HUES48 (cell line): ENCODE measurements around the gene MEX3D.

Experiments
- H3K27ac ChIP-seq: one replicate; pipeline ENCODE4 v1.7.0; 2013; ENCODE audit warnings: low read depth, low read length, inconsistent platforms
- H3K27me3 ChIP-seq: 2 replicates; pipeline ENCODE4 v1.6.1; 2013; ENCODE audit warnings: mild to moderate bottlenecking, low read length; ENCODE audit not compliant: control insufficient read depth, insufficient read depth
- H3K36me3 ChIP-seq: 2 replicates; pipeline ENCODE4 v1.6.1; 2013; ENCODE audit warnings: low read length; ENCODE audit not compliant: control insufficient read depth, insufficient read depth
- H3K4me1 ChIP-seq: 2 replicates; pipeline ENCODE4 v1.6.1; 2013; ENCODE audit warnings: mild to moderate bottlenecking, low read length; ENCODE audit not compliant: control insufficient read depth, insufficient read depth
- H3K4me3 ChIP-seq: 2 replicates; pipeline ENCODE4 v1.5.1; 2013; ENCODE audit warnings: mild to moderate bottlenecking, low read depth, low read length
- H3K9ac ChIP-seq: 2 replicates; pipeline ENCODE4 v1.6.1; 2013; ENCODE audit warnings: mild to moderate bottlenecking, low read depth, low read length, moderate library complexity
- H3K9me3 ChIP-seq: 2 replicates; pipeline ENCODE4 v1.6.1; 2013; ENCODE audit warnings: low read length; ENCODE audit not compliant: control insufficient read depth, insufficient read depth

The MEX3D gene

DNA sequence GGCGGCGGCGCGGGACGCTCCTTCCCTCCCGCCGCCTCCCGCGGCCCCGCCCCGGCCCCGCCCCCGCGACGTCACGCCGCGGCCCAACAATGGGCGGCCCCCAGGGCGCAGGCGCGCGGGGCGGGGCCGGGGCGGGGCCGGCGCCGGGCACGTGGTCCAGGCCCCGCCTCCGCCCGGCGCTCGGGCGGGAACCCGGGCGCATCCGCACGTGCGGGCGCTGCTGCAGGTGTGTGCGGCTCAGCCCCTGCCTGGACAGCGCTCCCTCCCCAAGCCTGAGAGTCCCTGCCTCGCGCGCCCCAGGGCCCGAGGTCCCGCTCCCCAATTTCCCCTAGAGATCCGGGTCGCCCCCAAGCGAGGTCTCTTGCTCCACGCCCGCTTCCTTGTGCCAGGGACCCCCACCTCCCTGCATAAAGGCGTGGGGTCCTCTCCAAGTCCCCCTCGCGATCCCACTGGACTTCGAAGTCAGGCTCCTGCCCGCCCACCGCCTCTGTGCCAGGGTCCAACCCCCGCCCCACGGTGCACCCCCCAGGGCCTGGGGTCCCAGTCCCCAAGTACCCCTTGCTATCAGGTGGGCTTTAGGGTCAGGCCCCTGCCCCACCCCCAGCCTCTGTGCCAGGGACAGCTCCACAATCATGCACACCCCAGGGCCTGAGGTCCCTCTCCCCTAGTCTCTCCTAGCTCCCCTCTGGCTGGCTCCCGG, at the start of gene MEX3D:
TSS of gene MEX3D (minus strand) at position 6 of the 700 bp plus-strand sequence. CDS start 267 bp downstream, outside the sequence.
- H3K4me3 ChIP-seq = peak within 1 kb of the TSS; percentile 91
- H3K9me3 ChIP-seq = no peaks in the 10 kb centered on the region
- H3K4me1 ChIP-seq = no peaks in the 10 kb centered on the region; the same call in 1 of the 2 replicates
- H3K36me3 ChIP-seq = peaks cover 6% of the 10 kb centered on the region
- H3K9ac ChIP-seq = peak within 1 kb of the TSS; percentile 98
- H3K27ac ChIP-seq = peak within 1 kb of the TSS; percentile 97
- peaks cover 22% of the 10 kb centered on the region for H3K27me3 ChIP-seq

DNA sequence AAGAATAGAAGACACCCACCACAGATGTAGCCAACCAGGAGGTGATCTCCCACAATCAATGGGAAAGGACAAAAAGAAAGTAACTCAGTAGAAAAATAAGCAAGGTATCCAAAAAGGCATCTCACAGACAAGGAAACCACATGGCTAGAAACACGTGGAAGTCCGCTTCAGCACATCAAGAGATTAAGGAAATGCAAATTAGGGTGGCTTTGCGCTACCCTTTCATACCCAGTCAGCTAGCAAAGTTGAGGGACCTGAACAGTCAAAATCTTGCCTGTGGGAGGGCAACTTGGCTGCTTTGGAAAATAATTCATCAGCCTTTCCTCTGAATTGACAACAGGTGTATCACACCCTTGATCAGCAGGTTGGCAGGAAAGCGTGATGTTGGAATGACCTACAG, 48.8 kb upstream of the MEX3D start:
- H3K27me3 ChIP-seq = no peaks in the 10 kb centered on the region
- H3K4me1 ChIP-seq = no peaks in the 10 kb centered on the region
- H3K4me3 ChIP-seq = no peak overlapping the region
- H3K27ac ChIP-seq = no peak overlapping the region
- no peak overlapping the region for H3K9ac ChIP-seq
- H3K36me3 ChIP-seq = peaks cover 93% of the 10 kb centered on the region
- no peaks in the 10 kb centered on the region for H3K9me3 ChIP-seq

DNA sequence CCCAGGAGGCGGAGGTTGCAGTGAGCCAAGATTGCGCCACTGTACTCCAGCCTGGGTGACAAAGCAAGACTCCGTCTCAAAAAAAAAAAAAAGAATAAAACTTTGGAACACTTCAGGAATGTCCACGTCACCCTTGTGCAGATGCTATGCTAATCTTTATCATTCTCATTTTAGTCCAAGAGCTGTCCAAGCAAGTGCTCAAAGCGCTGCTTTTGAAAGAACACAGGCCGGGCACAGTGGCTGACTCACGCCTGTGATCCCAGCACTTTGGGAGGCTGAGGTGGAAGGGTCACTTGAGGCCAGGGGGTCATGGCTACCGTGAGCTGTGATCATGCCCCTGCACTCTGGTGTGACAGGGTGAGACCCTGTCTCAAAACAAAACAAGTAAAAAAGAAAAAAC, 48.3 kb upstream of the MEX3D start:
- peaks cover 93% of the 10 kb centered on the region for H3K36me3 ChIP-seq
- no peak overlapping the region for H3K4me3 ChIP-seq
- H3K27me3 ChIP-seq = no peaks in the 10 kb centered on the region
- H3K9ac ChIP-seq = no peak overlapping the region
- no peaks in the 10 kb centered on the region for H3K4me1 ChIP-seq
- no peak overlapping the region for H3K27ac ChIP-seq
- no peaks in the 10 kb centered on the region for H3K9me3 ChIP-seq

DNA sequence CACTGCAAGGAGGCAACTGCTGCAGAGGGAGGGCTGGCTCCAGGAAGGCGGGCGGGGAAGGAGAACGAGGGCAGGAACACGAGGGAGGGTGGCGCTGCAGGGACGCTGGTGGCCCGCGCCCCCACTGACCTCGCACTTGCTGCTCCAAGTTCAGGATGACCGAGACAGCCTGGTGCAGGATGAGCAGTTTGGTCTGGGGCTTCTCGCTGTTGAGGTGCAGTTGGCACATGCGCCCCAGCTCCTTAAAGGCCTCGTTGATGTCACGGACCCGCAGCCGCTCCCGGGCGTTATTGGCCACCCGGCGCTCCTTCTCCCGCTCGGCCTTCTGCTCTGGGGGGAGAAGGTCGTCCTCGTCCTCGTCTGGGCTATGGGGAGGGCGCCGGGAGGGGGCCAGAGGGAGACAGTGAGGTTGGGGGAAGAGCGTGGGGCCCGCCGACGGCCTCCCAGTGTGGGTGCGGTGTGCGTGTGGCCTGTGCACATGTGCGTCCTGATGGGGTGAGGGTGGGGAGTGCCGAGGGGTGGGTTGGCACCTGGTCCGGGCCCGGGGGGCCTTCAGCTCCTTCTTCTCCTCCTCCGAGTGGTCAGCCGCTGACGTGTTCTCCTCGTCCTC, 47.1 kb upstream of the MEX3D start:
- Histone ChIP-seq H3K27me3 (no peaks in the 10 kb centered on the region), H3K4me3 (no peak overlapping the region), H3K9me3 (no peaks in the 10 kb centered on the region), H3K27ac (no peak overlapping the region), H3K9ac (no peak overlapping the region), H3K36me3 (peaks cover 93% of the 10 kb centered on the region), H3K4me1 (no peaks in the 10 kb centered on the region)

DNA sequence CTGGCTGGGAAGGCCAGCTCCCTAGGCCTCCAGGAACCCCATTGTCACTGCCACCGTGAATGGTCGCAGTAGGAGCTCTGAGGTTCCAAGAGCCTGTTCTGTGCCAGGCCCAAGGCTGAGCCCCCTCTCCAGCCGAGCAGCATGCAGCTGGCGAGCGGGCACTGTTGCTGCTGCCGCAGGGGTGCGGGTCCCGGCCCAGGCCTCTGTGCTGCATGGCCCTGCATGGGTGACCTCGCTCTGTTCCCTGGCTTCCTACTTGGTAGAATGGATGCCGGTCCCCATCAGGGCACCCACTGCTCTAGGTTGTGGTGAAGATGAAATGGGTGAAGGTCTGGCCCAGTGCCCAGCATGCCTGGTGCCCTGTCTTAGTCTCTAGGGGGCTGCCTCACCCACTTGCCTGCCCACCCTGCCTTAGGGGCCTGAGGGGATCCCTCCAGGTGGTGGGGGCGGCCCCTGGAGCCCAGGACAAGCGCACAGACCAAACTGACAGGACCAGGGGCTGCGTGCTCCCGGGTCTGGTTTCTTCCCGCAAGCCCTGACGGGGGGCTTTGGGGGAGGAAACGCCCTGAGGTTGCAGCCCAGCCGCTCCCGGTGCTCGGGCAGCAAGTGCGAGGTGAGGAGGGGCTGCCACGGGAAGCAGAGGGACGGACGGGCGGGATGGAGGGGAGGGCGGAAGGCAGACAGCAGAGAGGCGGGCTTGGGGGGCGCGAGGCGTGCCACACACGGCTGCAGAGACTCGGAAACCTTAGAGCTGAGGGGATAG, 45.9 kb upstream of the MEX3D start:
- no peak overlapping the region for H3K4me3 ChIP-seq
- no peaks in the 10 kb centered on the region for H3K9me3 ChIP-seq
- peaks cover 89% of the 10 kb centered on the region for H3K36me3 ChIP-seq
- H3K27me3 ChIP-seq = no peaks in the 10 kb centered on the region
- no peak overlapping the region for H3K9ac ChIP-seq
- H3K27ac ChIP-seq = no peak overlapping the region
- H3K4me1 ChIP-seq = no peaks in the 10 kb centered on the region

DNA sequence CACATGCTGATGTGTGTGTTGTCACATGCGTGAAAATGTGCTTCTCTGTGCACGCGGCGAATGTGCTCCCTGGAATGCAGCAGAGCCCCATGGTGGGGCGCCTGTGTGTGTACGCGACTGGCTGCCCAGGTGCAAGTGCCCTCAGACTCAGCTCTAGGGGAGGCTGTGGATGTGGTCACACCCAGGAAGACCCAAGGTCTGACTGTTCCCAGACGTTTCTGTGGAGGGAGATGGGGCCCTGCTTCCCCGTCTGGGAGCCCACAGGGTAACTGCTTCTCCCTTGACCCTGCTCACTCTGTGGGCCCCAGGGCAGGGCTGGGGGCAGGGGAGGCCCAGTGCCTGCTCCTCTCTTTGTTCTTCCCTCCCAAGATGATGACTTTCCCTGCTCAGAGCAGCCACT, 45.0 kb upstream of the MEX3D start:
- no peaks in the 10 kb centered on the region for H3K4me1 ChIP-seq
- no peak overlapping the region for H3K27ac ChIP-seq
- no peak overlapping the region for H3K9ac ChIP-seq
- H3K27me3 ChIP-seq = no peaks in the 10 kb centered on the region
- H3K9me3 ChIP-seq = no peaks in the 10 kb centered on the region
- H3K36me3 ChIP-seq = peaks cover 83% of the 10 kb centered on the region
- H3K4me3 ChIP-seq = no peak overlapping the region

DNA sequence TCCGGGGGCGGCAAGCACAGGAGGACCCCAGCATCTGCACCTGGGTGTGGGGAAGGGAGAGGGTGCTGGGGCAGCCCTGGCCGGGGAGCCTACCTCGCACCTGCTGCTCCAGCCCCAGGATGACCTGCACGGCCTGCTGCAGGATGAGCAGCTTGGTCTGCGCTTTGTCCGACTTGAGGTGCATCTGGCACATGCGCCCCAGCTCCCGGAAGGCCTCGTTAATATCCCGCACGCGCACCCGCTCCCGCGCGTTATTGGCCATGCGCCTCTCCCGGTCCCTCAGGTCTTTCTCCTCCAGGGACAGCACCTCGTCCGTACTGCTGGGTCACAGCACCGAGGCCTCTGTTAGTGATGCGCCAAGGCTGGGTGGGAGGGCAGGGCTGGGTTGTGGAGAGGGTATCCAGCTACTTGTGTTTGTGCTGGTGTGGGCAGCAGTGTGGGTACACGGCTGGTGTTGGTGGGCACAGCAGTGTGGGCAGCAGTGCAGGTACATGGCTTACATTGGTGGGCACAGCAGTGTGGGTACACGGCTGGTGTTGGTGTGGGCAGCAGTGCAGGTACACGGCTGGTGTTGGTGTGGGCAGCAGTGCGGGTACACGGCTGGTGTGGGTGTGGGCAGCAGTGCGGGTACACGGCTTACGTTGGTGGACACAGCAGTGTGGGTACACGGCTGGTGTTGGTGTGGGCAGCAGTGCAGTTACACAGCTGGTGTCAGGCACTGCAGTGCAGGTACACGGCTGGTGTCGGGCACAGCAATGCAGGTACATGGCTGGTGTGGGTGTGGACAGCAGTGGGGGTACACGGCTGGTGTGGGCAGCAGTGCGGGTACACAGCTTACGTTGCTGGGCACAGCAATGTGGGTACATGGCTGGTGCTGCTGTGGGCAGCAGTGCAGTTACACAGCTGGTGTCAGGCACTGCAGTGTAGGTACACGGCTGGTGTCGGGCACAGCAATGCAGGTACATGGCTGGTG, 44.3 kb upstream of the MEX3D start:
- Histone ChIP-seq H3K4me1 (no peaks in the 10 kb centered on the region), H3K27ac (no peak overlapping the region), H3K36me3 (peaks cover 75% of the 10 kb centered on the region), H3K27me3 (no peaks in the 10 kb centered on the region), H3K9me3 (no peaks in the 10 kb centered on the region), H3K4me3 (no peak overlapping the region), H3K9ac (no peak overlapping the region)

DNA sequence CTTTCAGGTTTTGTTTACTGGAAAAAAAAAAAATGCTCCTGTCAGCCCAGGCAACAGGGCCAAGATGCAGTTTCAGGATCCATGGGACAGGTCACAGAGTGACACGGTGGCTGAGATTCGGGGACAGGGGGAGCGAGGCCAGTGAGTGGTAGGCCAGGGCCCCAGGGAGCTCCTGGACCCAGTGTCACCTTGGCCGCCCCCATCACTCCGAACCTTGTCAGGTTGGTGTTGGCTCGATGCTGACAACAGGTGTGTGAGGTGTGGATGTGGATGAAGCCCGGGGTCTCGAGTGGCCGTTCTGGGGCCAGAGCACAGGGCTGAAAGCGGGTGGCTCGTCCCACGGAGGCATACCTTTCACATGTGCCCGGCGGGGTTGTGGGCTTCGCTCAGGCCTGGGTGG, 43.2 kb upstream of the MEX3D start:
- peaks cover under 1% of the 10 kb centered on the region; the same call in 1 of the 2 replicates for H3K4me1 ChIP-seq
- H3K27ac ChIP-seq = peak overlapping the region; percentile 40
- H3K9me3 ChIP-seq = no peaks in the 10 kb centered on the region
- no peak overlapping the region for H3K4me3 ChIP-seq
- H3K9ac ChIP-seq = no peak overlapping the region
- peaks cover 65% of the 10 kb centered on the region for H3K36me3 ChIP-seq
- H3K27me3 ChIP-seq = no peaks in the 10 kb centered on the region

DNA sequence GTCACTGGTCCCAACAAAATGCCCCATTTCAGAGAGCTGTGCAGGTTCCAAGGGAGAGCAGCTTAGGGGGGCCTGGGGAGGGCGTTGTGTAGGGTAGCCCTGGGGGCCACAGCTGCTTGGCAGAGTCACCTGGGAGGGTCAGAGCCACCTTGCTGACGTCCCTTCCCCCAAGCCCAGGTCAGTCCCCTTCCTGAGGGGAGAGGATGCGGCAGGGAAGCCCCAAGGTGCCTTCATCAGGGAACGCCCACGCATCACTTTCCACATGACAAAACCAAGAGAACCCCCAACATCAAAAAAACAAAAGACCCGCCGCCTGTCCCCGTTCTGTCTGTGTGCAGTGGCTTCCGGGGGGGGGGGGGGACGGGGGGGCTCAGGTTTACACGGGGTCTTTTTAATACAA, 42.5 kb upstream of the MEX3D start:
- Histone ChIP-seq H3K4me1 (peaks cover 5% of the 10 kb centered on the region; the same call in 1 of the 2 replicates), H3K4me3 (no peak overlapping the region), H3K9me3 (no peaks in the 10 kb centered on the region), H3K9ac (no peak overlapping the region), H3K27me3 (no peaks in the 10 kb centered on the region), H3K36me3 (peaks cover 58% of the 10 kb centered on the region), H3K27ac (no peak overlapping the region)

DNA sequence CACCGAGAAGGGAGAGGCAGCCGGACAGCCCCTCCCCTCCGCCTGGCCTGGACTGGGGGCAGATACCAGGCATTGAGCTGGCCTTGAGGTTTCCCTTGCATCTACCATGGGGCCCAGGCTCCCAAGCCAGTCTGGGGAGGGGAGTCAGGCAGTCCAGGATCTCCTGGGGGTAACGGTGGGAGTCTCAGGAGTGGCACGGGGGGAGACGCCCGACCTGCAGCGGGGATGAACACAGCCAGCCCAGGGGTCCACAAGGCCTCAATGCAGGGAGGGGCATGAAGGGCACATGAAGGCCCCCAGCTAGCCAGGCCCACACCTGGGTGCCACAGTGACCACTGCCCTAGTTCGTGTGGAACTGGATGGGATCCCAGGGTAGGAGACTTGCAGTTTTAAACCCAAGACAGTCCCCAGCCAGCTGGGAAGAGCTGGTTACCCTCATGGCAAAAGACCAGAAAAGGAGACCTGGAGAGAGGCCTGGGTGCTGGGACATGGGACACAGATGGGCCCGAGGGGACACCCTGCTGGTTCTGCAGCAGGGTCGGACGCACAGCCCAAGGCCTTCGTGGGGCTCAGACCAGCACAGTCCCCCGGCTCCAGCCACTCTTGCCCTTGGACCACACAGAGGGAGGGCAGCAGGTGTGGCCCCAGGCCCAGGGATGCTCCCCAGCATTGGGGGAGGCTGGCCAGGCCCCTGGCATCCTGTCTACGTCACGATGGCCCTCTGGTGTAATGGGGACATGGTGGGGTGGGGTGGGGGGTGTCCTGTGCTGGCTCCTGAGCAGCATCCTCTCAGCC, 41.8 kb upstream of the MEX3D start:
- peaks cover 51% of the 10 kb centered on the region for H3K36me3 ChIP-seq
- H3K27me3 ChIP-seq = no peaks in the 10 kb centered on the region
- peaks cover 5% of the 10 kb centered on the region; the same call in 1 of the 2 replicates for H3K4me1 ChIP-seq
- no peak overlapping the region for H3K4me3 ChIP-seq
- H3K9ac ChIP-seq = no peak overlapping the region
- no peaks in the 10 kb centered on the region for H3K9me3 ChIP-seq
- H3K27ac ChIP-seq = no peak overlapping the region
